ENCODE results near the gene FGD3.

DNA sequence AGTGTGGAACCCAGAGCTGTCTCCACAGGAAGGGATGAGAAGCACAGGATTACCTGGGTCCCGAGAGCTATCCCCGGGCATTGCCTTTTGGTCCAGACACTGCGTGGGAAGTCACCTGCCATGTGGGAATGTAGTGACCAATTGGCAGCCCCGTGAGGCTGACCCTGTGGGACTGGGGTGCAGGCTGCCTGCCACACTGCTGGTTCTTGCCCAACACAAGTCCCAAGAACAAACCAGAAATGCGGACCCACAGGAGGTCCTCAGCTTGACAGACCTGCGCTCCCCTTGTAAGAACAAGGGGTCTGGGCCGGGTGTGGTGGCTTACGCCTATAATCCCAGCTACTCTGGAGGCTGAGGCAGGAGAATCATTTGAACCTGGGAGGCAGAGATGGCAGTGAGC, 2.4 kb upstream of the FGD3 start:
- TF ChIP-seq, protein P1, sequence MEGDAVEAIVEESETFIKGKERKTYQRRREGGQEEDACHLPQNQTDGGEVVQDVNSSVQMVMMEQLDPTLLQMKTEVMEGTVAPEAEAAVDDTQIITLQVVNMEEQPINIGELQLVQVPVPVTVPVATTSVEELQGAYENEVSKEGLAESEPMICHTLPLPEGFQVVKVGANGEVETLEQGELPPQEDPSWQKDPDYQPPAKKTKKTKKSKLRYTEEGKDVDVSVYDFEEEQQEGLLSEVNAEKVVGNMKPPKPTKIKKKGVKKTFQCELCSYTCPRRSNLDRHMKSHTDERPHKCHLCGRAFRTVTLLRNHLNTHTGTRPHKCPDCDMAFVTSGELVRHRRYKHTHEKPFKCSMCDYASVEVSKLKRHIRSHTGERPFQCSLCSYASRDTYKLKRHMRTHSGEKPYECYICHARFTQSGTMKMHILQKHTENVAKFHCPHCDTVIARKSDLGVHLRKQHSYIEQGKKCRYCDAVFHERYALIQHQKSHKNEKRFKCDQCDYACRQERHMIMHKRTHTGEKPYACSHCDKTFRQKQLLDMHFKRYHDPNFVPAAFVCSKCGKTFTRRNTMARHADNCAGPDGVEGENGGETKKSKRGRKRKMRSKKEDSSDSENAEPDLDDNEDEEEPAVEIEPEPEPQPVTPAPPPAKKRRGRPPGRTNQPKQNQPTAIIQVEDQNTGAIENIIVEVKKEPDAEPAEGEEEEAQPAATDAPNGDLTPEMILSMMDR (IDR thresholded peaks at IDR 0.05) = no peak
- TF ChIP-seq POLR2AphosphoS5 (IDR thresholded peaks at IDR 0.05) (no peak), POLR2A (IDR thresholded peaks at IDR 0.05) (no peak)
